Neural progenitor cell (in vitro differentiated cells): Measurements from ENCODE around the gene TNFSF13. TPM values are rescaled to one million over a fixed set of nuclear protein-coding genes. Genes with fewer than 3 reads are reported as not detected.

Source experiments
- DNase-seq: peaks from one replicate; pipeline ENCODE4 v3.0.0-alpha.2; 2016; ENCODE audit warnings: low spot score
- H2AFZ ChIP-seq: fragments of 200-600 bp; sonication (generic); replicated peaks from 2 replicates; pipeline ENCODE4 v1.6.1; 2016; ENCODE audit warnings: antibody characterized with exemption
- H3F3A ChIP-seq: fragments of 200-600 bp; sonication (generic); 2 replicates; pipeline ENCODE4 v1.6.1; 2016; ENCODE audit warnings: antibody characterized with exemption, low read depth
- H3K27ac ChIP-seq: fragments of 200-600 bp; sonication (generic); 2 replicates; pipeline ENCODE4 v1.5.1; 2016; ENCODE audit warnings: mild to moderate bottlenecking
- H3K27me3 ChIP-seq: fragments of 200-600 bp; sonication (generic); 2 replicates; pipeline ENCODE4 v1.6.1; 2016; ENCODE audit warnings: mild to moderate bottlenecking, moderate library complexity
- H3K36me3 ChIP-seq: fragments of 200-600 bp; sonication (generic); 2 replicates; pipeline ENCODE4 v1.5.1; 2016
- H3K4me1 ChIP-seq: fragments of 200-600 bp; sonication (generic); 2 replicates; pipeline ENCODE4 v1.6.1; 2016; ENCODE audit warnings: mixed run types
- H3K4me2 ChIP-seq: fragments of 200-600 bp; sonication (generic); 2 replicates; pipeline ENCODE4 v1.6.1; 2016
- H3K4me3 ChIP-seq: fragments of 200-600 bp; sonication (generic); 2 replicates; pipeline ENCODE4 v1.5.1; 2016
- H3K79me2 ChIP-seq: fragments of 200-600 bp; sonication (generic); 2 replicates; pipeline ENCODE4 v1.6.1; 2016; ENCODE audit warnings: low read depth
- H3K9ac ChIP-seq: fragments of 200-600 bp; sonication (generic); 2 replicates; pipeline ENCODE4 v1.6.1; 2016
- H3K9me3 ChIP-seq: fragments of 200-600 bp; sonication (generic); 2 replicates; pipeline ENCODE4 v1.5.1; 2016; ENCODE audit warnings: low read depth
- H4K20me1 ChIP-seq: fragments of 200-600 bp; sonication (generic); 2 replicates; pipeline ENCODE4 v1.6.1; 2016; ENCODE audit warnings: low read depth
- H3K27ac Mint-ChIP-seq: 3 replicates; pipeline ENCODE4 v1.8.0; 2021; ENCODE audit warnings: mixed read lengths
- H3K27me3 Mint-ChIP-seq: 2 replicates; pipeline ENCODE4 v1.8.0; 2022; ENCODE audit warnings: low read depth, mild to moderate bottlenecking, inconsistent platforms, moderate library complexity, mixed read lengths; ENCODE audit not compliant: insufficient read depth
- H3K36me3 Mint-ChIP-seq: 3 replicates; pipeline ENCODE4 v1.8.0; 2021; ENCODE audit warnings: mixed read lengths
- H3K4me1 Mint-ChIP-seq: 3 replicates; pipeline ENCODE4 v1.8.0; 2021; ENCODE audit warnings: mixed read lengths
- H3K4me3 Mint-ChIP-seq: 3 replicates; pipeline ENCODE4 v1.8.0; 2021; ENCODE audit warnings: mild to moderate bottlenecking, moderate library complexity, mixed read lengths
- H3K9me3 Mint-ChIP-seq: 3 replicates; pipeline ENCODE4 v1.8.0; 2020; ENCODE audit warnings: mixed read lengths
- CTCF ChIP-seq: fragments of 200-600 bp; sonication (generic); IDR thresholded peaks from 2 replicates; pipeline ENCODE4 v1.5.1; 2017; ENCODE audit warnings: antibody characterized with exemption, mild to moderate bottlenecking
- EZH2 ChIP-seq: fragments of 200-600 bp; sonication (generic); IDR thresholded peaks from 2 replicates; pipeline ENCODE4 v1.6.1; 2017; ENCODE audit warnings: antibody characterized with exemption, mild to moderate bottlenecking, moderate library complexity
- EZH2phosphoT487 ChIP-seq: fragments of 200-600 bp; sonication (generic); IDR thresholded peaks from 2 replicates; pipeline ENCODE4 v1.6.1; 2017; ENCODE audit warnings: antibody characterized with exemption
- total RNA-seq: library from RNA; depleted of rRNA; stranded (reverse); fragments of >200 nt; gene quantifications from 2 replicates; pipeline ENCODE4 v1.2.3, GENCODE V29; 2015; ENCODE audit warnings: low replicate concordance

TNFSF13 gene
- total RNA-seq, 1 donor from 2014 or later = not detected

GRCh38 chr17:7511108-7511507, 47.4 kb upstream of the TNFSF13 start:
- Mint-ChIP-seq H3K9me3 (no peaks in the 10 kb centered on the region), H3K36me3 (peaks cover 42% of the 10 kb centered on the region), H3K4me3 (no peak overlapping the region), H3K4me1 (no peaks in the 10 kb centered on the region), H3K27me3 (peaks cover 5% of the 10 kb centered on the region), H3K27ac (no peak overlapping the region)
- Histone ChIP-seq H3K4me3 (no peak overlapping the region), H3K9me3 (no peaks in the 10 kb centered on the region), H4K20me1 (peaks cover 14% of the 10 kb centered on the region), H3K36me3 (peaks cover 4% of the 10 kb centered on the region), H3F3A (peaks cover 16% of the 10 kb centered on the region), H3K79me2 (no peaks in the 10 kb centered on the region), H3K4me1 (no peaks in the 10 kb centered on the region), H3K27ac (no peak overlapping the region), H2AFZ (no peak overlapping the region), H3K27me3 (no peaks in the 10 kb centered on the region), H3K4me2 (no peak overlapping the region), H3K9ac (no peak overlapping the region)
- no peak for TF ChIP-seq EZH2phosphoT487
- no peak for DNase-seq

- Mint-ChIP-seq H3K27ac (no peak overlapping the region), H3K4me1 (no peaks in the 10 kb centered on the region), H3K4me3 (no peak overlapping the region), H3K27me3 (peaks cover 5% of the 10 kb centered on the region), H3K36me3 (peaks cover 36% of the 10 kb centered on the region), H3K9me3 (no peaks in the 10 kb centered on the region)
- Histone ChIP-seq H3F3A (peaks cover 16% of the 10 kb centered on the region), H2AFZ (no peak overlapping the region), H3K9ac (no peak overlapping the region), H3K4me2 (no peak overlapping the region), H4K20me1 (peaks cover 11% of the 10 kb centered on the region), H3K27ac (no peak overlapping the region), H3K9me3 (no peaks in the 10 kb centered on the region), H3K79me2 (no peaks in the 10 kb centered on the region), H3K27me3 (no peaks in the 10 kb centered on the region), H3K4me3 (no peak overlapping the region), H3K4me1 (no peaks in the 10 kb centered on the region), H3K36me3 (no peaks in the 10 kb centered on the region)
- DNase-seq = no peak
- TF ChIP-seq CTCF (no peak), EZH2 (no peak), EZH2phosphoT487 (no peak)
Observed at GRCh38 chr17:7512105-7512504, 46.4 kb upstream of the TNFSF13 start.

- H4K20me1 ChIP-seq = peaks cover 9% of the 10 kb centered on the region
- H3K9ac ChIP-seq = no peak overlapping the region
- no peak for DNase-seq
- H3K4me1 ChIP-seq = no peaks in the 10 kb centered on the region
- H3K27me3 Mint-ChIP-seq = peaks cover 5% of the 10 kb centered on the region
- no peaks in the 10 kb centered on the region for H3K4me1 Mint-ChIP-seq
- H3K9me3 ChIP-seq = no peaks in the 10 kb centered on the region
- peaks cover 16% of the 10 kb centered on the region for H3F3A ChIP-seq
- no peak overlapping the region for H3K27ac ChIP-seq
- no peak overlapping the region for H3K4me3 ChIP-seq
- H3K4me2 ChIP-seq = no peak overlapping the region
- TF ChIP-seq EZH2 = no peak
- TF ChIP-seq CTCF = no peak
- no peak for TF ChIP-seq EZH2phosphoT487
- no peaks in the 10 kb centered on the region for H3K79me2 ChIP-seq
- H3K4me3 Mint-ChIP-seq = no peak overlapping the region
- H3K36me3 Mint-ChIP-seq = peaks cover 34% of the 10 kb centered on the region
- H3K9me3 Mint-ChIP-seq = no peaks in the 10 kb centered on the region
- H3K36me3 ChIP-seq = no peaks in the 10 kb centered on the region
- no peaks in the 10 kb centered on the region for H3K27me3 ChIP-seq
- H2AFZ ChIP-seq = no peak overlapping the region
- no peak overlapping the region for H3K27ac Mint-ChIP-seq
Observed at GRCh38 chr17:7512824-7513540, 45.6 kb upstream of the TNFSF13 start.

- Histone ChIP-seq H3K9me3 (no peaks in the 10 kb centered on the region), H2AFZ (no peak overlapping the region), H4K20me1 (peaks cover 9% of the 10 kb centered on the region), H3K79me2 (no peaks in the 10 kb centered on the region), H3F3A (peaks cover 16% of the 10 kb centered on the region), H3K4me3 (no peak overlapping the region), H3K4me1 (no peaks in the 10 kb centered on the region), H3K27me3 (no peaks in the 10 kb centered on the region), H3K4me2 (no peak overlapping the region), H3K9ac (no peak overlapping the region), H3K27ac (no peak overlapping the region), H3K36me3 (no peaks in the 10 kb centered on the region)
- Mint-ChIP-seq H3K9me3 (no peaks in the 10 kb centered on the region), H3K27ac (no peak overlapping the region), H3K27me3 (peaks cover 5% of the 10 kb centered on the region), H3K36me3 (peaks cover 28% of the 10 kb centered on the region), H3K4me1 (no peaks in the 10 kb centered on the region), H3K4me3 (no peak overlapping the region)
- DNase-seq = no peak
- TF ChIP-seq CTCF (no peak), EZH2 (no peak)
Observed at GRCh38 chr17:7513850-7514419, 44.6 kb upstream of the TNFSF13 start.
